Suprapubic skin (tissue), 3 donors: ENCODE data around the gene DPYD.

ENCODE experiments used
- CTCF ChIP-seq, 2 donors: fragments of 200-600 bp in 1 of 2; fragments of 450-650 bp in 1 of 2; sonication (generic) in 1 of 2; IDR thresholded peaks; one replicate each; pipeline ENCODE4 v1.5.1; 2016 to 2019; ENCODE audit warnings: antibody characterized with exemption in 2 of 2, mild to moderate bottlenecking in 1 of 2, moderate library complexity in 1 of 2
- POLR2AphosphoS5 ChIP-seq, 3 donors: sonication (generic); formaldehyde crosslinking; IDR thresholded peaks; one replicate each; pipeline ENCODE4 v1.6.1; 2017; ENCODE audit warnings: antibody characterized with exemption in 3 of 3

GRCh38 chr1:97091263-97091662, 829.6 kb downstream of the DPYD start:
- TF ChIP-seq POLR2AphosphoS5 (IDR thresholded peaks at IDR 0.05) (no peak), CTCF (IDR thresholded peaks at IDR 0.05) (no peak)
